PFSK-1 (cell line): ENCODE measurements around the gene HLF.

Source experiments
- FOXP2 ChIP-seq: optimal IDR thresholded peaks from 2 replicates; pipeline ENCODE3; 2011; ENCODE audit warnings: borderline replicate concordance, control low read depth, inconsistent platforms; ENCODE audit not compliant: insufficient read depth; ENCODE audit errors: extremely low read length, extremely low read depth
- POLR2AphosphoS5 ChIP-seq: IDR thresholded peaks from 2 replicates; pipeline ENCODE4 v1.6.1; 2012; ENCODE audit warnings: low read depth, mild to moderate bottlenecking, control low read depth, low read length, moderate library complexity
- SIN3A ChIP-seq: IDR thresholded peaks from 2 replicates; pipeline ENCODE4 v1.6.1; 2012; ENCODE audit warnings: mild to moderate bottlenecking, low read length, moderate library complexity, borderline replicate concordance; ENCODE audit not compliant: insufficient read depth
- TAF1 ChIP-seq: IDR thresholded peaks from 2 replicates; pipeline ENCODE4 v1.6.1; 2012; ENCODE audit warnings: low read length, control low read depth, borderline replicate concordance; ENCODE audit not compliant: insufficient read depth
- TF ChIP-seq, protein P1 (sequence below), 2 experiments: IDR thresholded peaks; 2 replicates each; pipeline versions ENCODE4 v1.6.1 to v1.8.0; 2011 to 2012; ENCODE audit warnings: low read depth in 2 of 2, low read length in 2 of 2, control low read depth in 1 of 2, inconsistent platforms in 1 of 2, mild to moderate bottlenecking in 1 of 2, moderate library complexity in 1 of 2; ENCODE audit not compliant: insufficient read depth in 1 of 2

HLF gene

DNA sequence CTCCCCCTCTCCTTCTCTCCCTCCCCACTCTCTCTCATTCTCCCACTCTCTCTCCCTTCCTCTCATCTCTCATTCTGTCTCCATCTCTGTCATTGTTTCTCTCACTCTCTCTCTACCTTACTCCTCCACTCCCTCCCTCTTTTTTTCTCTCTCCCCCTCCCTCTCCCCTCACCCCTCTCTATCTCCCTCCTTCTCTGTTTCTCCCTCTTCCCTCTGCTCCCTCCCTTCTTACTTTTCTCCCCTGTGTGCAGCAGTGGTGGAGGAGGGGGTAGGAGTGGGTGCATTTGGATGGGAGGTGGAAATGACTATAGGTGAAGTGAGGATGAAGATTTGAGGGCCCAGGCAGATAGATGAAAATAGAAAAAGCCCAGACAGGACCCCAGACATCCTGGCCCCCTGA, 70.9 kb downstream of the HLF start:
- TF ChIP-seq SIN3A, result no peak
- TF ChIP-seq, protein P1, sequence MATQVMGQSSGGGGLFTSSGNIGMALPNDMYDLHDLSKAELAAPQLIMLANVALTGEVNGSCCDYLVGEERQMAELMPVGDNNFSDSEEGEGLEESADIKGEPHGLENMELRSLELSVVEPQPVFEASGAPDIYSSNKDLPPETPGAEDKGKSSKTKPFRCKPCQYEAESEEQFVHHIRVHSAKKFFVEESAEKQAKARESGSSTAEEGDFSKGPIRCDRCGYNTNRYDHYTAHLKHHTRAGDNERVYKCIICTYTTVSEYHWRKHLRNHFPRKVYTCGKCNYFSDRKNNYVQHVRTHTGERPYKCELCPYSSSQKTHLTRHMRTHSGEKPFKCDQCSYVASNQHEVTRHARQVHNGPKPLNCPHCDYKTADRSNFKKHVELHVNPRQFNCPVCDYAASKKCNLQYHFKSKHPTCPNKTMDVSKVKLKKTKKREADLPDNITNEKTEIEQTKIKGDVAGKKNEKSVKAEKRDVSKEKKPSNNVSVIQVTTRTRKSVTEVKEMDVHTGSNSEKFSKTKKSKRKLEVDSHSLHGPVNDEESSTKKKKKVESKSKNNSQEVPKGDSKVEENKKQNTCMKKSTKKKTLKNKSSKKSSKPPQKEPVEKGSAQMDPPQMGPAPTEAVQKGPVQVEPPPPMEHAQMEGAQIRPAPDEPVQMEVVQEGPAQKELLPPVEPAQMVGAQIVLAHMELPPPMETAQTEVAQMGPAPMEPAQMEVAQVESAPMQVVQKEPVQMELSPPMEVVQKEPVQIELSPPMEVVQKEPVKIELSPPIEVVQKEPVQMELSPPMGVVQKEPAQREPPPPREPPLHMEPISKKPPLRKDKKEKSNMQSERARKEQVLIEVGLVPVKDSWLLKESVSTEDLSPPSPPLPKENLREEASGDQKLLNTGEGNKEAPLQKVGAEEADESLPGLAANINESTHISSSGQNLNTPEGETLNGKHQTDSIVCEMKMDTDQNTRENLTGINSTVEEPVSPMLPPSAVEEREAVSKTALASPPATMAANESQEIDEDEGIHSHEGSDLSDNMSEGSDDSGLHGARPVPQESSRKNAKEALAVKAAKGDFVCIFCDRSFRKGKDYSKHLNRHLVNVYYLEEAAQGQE (IDR thresholded peaks at IDR 0.05; ENCODE audit: insufficient read depth in 1 of 2, low read depth in 2 of 2, low read length in 2 of 2), result no peak
- no peak for TF ChIP-seq TAF1
- TF ChIP-seq POLR2AphosphoS5, result no peak
- TF ChIP-seq FOXP2, result no peak

DNA sequence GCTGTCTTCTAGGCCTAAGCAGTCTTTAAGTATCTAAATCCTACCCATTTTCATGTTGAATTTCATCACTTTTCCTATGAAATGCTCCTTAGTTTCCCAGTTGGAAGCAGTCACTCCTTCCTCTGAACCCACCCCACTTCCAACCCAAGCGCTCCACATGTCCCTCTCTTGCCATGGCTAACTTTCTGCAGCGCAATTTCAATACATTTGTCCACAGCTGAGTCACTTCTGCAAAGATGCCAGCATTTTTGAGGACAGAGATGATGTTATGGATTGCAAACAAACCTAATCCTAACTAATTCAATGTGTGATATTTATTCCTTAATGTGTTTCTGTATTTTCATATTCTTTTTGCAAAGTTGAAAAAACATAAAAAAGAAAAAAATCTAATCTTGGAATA, 71.7 kb downstream of the HLF start:
- TF ChIP-seq, protein P1 (IDR thresholded peaks at IDR 0.05; ENCODE audit: insufficient read depth in 1 of 2, low read depth in 2 of 2, low read length in 2 of 2), result no peak
- no peak for TF ChIP-seq TAF1
- no peak for TF ChIP-seq POLR2AphosphoS5
- TF ChIP-seq FOXP2, result no peak
- no peak for TF ChIP-seq SIN3A

DNA sequence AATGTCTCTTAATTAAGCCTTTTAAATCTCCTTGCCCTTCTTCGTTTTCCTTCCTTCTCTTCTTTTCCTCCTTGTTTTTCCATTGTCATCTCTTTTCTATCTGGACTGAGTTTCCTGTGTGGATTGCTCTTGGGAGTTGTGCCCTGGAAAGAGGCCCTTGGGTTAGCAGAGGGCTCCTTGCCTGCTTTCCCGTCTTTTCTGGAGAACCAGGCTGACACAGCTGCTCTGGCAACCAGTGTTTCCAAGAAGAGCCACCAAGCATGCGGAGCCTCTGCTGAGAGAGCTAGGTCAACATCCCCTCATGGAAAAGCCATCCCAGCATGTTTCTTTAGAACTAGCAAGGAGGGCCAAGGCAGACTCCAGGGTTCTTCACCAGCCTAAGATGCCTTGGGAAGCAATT, 75.4 kb downstream of the HLF start:
- TF ChIP-seq SIN3A (no peak), FOXP2 (no peak), TAF1 (no peak), POLR2AphosphoS5 (no peak)
- TF ChIP-seq, protein P1 (IDR thresholded peaks at IDR 0.05; ENCODE audit: insufficient read depth in 1 of 2, low read depth in 2 of 2, low read length in 2 of 2), result no peak

DNA sequence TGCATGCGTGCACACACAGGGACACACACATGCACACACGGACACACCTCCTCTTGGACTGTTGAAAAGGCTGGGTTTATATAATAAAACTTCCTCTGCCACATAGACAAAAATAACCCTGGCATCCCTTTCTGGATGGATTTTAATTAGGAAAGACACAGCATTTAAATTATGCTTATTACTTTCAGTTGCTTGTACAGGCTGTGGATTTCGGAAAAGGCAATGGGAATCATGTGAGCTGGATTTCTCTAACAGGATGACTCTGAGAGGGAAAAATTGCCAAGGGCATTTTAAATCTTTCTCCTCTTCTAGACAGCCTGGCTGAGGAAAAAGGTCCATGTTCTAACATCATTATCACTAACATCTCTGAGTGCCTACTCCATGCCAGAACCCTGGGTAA, 75.9 kb downstream of the HLF start:
- TF ChIP-seq FOXP2, result no peak
- TF ChIP-seq TAF1, result no peak
- TF ChIP-seq SIN3A, result no peak
- TF ChIP-seq POLR2AphosphoS5, result no peak
- TF ChIP-seq, protein P1 (IDR thresholded peaks at IDR 0.05; ENCODE audit: insufficient read depth in 1 of 2, low read depth in 2 of 2, low read length in 2 of 2), result no peak

DNA sequence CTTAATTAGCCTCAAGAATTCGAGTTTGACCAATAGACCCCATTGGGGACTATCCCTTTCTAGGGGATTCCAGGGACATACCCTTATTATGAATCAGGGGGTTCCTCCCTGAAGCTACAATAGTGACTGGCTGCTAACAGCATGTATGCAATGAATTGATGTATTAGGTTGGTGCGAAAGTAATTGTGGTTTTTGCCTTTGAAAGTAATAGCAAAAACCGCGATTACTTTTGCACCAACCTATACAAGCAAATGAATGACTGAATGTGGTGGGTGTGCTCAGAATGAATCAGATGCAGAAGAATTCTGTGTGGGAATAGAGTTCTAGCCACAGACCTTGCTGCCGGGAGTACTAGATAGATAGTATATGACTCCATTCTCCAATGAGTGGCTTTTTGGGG, 76.7 kb downstream of the HLF start:
- TF ChIP-seq SIN3A (no peak), FOXP2 (no peak), POLR2AphosphoS5 (no peak), TAF1 (no peak)
- TF ChIP-seq, protein P1 (IDR thresholded peaks at IDR 0.05; ENCODE audit: insufficient read depth in 1 of 2, low read depth in 2 of 2, low read length in 2 of 2), result no peak
